Glutamatergic neuron (in vitro differentiated cells): ENCODE measurements around the gene PIM3. TPM values are rescaled to one million over a fixed set of nuclear protein-coding genes. Genes with fewer than 3 reads are reported as not detected.

Experiments
- DNase-seq: peaks from one replicate; pipeline ENCODE4 v3.0.0; 2022
- H3K27ac Mint-ChIP-seq: one replicate; pipeline ENCODE4 v1.8.0; 2020; ENCODE audit warnings: mild to moderate bottlenecking, mixed read lengths, inconsistent platforms; ENCODE audit not compliant: unreplicated experiment
- H3K27me3 Mint-ChIP-seq: one replicate; pipeline ENCODE4 v1.8.0; 2020; ENCODE audit warnings: mild to moderate bottlenecking, moderate library complexity, mixed read lengths, inconsistent platforms; ENCODE audit not compliant: unreplicated experiment
- H3K36me3 Mint-ChIP-seq: one replicate; pipeline ENCODE4 v1.8.0; 2020; ENCODE audit warnings: mild to moderate bottlenecking, mixed read lengths, inconsistent platforms; ENCODE audit not compliant: unreplicated experiment
- H3K4me1 Mint-ChIP-seq: one replicate; pipeline ENCODE4 v1.8.0; 2020; ENCODE audit warnings: mild to moderate bottlenecking, low read depth, mixed read lengths, inconsistent platforms; ENCODE audit not compliant: unreplicated experiment
- H3K4me3 Mint-ChIP-seq: one replicate; pipeline ENCODE4 v1.8.0; 2020; ENCODE audit warnings: mild to moderate bottlenecking, mixed read lengths, inconsistent platforms; ENCODE audit not compliant: unreplicated experiment
- H3K9me3 Mint-ChIP-seq: one replicate; pipeline ENCODE4 v1.8.0; 2020; ENCODE audit warnings: mild to moderate bottlenecking, moderate library complexity, mixed read lengths, inconsistent platforms; ENCODE audit not compliant: unreplicated experiment
- total RNA-seq: library from RNA; stranded (reverse); fragmentation: NEBNext Ultra II Directional; extraction: Animal tissue kit (Norgen Biotek cat#: 25700); gene quantifications from one replicate; pipeline ENCODE4 v1.2.1, GENCODE V29; 2021; ENCODE audit not compliant: unreplicated experiment
- TF ChIP-seq, protein P1 (sequence below): fragments of 200-600 bp; sonication (generic); IDR thresholded peaks from one replicate; pipeline ENCODE4 v1.5.0; 2021; ENCODE audit not compliant: partially characterized antibody, unreplicated experiment

The PIM3 gene
- total RNA-seq, 1 donor from 2014 or later = 32.3 TPM

DNA sequence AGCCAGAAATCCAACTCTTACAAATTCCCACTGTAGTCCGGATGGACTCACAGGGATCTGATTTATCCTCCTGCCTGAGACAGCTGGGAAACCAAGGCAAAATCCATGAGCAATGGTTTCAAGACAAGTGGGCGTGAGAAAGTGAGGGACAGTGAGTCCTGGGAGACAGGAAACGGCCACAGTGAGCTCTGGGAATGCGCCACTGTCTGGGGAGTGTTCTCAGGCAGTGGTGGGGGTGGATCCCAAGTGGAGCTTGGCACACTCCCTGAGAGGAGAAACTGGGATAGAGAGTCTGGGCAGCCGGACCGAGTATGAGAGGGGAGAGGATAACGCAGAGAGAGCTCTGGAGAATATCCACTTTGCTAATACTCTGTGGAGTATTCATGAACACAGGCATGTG, 42.2 kb downstream of the PIM3 start:
- Mint-ChIP-seq H3K4me1 (no peaks in the 10 kb centered on the region), H3K27me3 (peaks cover 15% of the 10 kb centered on the region), H3K36me3 (no peaks in the 10 kb centered on the region), H3K4me3 (no peak overlapping the region), H3K27ac (no peak overlapping the region), H3K9me3 (peaks cover 7% of the 10 kb centered on the region)
- DNase-seq = no peak
- TF ChIP-seq, protein P1, sequence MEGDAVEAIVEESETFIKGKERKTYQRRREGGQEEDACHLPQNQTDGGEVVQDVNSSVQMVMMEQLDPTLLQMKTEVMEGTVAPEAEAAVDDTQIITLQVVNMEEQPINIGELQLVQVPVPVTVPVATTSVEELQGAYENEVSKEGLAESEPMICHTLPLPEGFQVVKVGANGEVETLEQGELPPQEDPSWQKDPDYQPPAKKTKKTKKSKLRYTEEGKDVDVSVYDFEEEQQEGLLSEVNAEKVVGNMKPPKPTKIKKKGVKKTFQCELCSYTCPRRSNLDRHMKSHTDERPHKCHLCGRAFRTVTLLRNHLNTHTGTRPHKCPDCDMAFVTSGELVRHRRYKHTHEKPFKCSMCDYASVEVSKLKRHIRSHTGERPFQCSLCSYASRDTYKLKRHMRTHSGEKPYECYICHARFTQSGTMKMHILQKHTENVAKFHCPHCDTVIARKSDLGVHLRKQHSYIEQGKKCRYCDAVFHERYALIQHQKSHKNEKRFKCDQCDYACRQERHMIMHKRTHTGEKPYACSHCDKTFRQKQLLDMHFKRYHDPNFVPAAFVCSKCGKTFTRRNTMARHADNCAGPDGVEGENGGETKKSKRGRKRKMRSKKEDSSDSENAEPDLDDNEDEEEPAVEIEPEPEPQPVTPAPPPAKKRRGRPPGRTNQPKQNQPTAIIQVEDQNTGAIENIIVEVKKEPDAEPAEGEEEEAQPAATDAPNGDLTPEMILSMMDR = no peak

DNA sequence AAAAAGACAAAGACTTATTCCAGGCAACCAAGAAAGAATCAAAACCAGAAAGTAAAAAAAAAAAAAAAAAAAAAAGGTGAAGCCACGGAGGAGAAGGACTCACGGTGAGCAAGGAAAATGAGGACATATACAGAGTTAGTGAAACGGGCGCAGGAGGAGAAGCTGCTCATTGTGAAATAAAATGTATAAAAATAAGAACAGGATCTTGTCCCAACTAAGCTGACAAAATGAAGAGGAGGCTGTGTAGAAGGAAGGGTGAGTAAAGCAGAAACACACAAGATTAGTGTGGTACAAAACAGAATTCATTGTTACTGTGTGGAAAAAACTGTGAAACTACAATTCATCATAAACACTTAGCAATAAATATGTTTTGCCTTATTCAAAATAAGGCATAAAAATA, 44.3 kb downstream of the PIM3 start:
- H3K4me1 Mint-ChIP-seq = no peaks in the 10 kb centered on the region
- DNase-seq = no peak
- no peak overlapping the region for H3K4me3 Mint-ChIP-seq
- H3K27me3 Mint-ChIP-seq = peaks cover 13% of the 10 kb centered on the region
- no peaks in the 10 kb centered on the region for H3K36me3 Mint-ChIP-seq
- peaks cover 5% of the 10 kb centered on the region for H3K9me3 Mint-ChIP-seq
- TF ChIP-seq, protein P1 = no peak
- no peak overlapping the region for H3K27ac Mint-ChIP-seq

DNA sequence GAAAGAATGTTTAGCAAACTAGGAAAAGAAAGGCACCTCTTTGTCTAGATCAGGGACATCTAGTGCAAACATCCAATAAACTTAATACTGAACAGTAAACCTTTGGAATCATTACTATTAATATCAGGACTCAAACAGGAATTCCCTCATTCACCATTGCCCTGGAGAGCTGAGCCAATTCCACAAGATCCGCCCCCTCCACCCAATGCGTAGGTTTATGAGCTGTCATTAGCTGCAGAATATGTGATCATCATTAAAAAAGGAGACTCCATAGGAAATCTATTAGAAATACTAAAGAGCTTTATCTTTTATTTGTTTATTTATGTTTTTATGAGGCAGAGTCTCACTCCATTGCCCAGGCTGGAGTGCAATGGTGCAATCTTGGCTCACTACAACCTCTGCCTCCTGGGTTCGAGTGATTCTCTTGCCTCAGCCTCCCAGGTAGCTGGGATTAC, 46.5 kb downstream of the PIM3 start:
- no peaks in the 10 kb centered on the region for H3K4me1 Mint-ChIP-seq
- peaks cover 15% of the 10 kb centered on the region for H3K27me3 Mint-ChIP-seq
- H3K9me3 Mint-ChIP-seq = peaks cover 4% of the 10 kb centered on the region
- H3K27ac Mint-ChIP-seq = no peak overlapping the region
- TF ChIP-seq, protein P1 = no peak
- no peak overlapping the region for H3K4me3 Mint-ChIP-seq
- no peak for DNase-seq
- no peaks in the 10 kb centered on the region for H3K36me3 Mint-ChIP-seq

DNA sequence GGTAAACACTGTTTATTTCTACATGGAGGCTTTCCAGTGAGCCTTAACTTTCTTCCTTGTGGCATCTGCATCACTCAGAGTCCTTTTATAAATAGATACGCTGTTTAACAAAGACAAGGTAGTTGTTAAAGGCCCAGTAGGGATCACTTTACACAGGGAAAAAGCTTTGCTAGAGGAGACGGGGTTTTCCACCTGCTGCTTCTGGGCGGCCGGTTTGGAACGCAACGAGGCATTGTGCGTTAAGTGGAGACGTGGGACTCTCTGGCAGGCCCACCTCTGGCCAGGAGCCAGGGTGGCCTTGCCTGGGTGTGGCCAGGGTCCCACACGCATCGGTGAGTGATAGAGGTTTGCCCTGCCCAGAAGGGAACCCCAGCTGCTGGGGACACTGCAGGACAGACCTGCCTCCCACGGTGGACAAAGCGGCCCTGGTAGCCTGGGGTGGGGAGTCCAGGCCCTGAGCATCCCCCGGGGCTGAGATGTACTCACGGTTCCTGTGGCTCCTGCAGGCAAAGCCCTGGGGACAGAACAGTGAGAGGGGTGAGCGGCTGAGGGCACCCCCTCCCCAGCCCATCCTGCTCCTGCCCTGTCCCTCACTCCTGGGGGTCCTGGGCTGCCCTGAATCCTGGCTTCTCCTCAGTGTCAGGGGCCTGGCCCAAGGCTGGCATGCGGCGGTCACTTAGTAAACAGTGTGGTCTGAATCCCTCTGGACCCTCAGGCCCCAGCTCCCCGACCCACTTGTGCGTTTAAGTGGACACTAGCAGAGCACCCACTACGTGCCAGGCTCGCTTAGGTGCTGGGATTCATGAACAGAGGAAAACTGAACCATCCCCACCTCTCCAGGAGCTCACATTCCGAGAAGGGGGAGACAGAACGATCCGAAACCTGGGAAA, 47.8 kb downstream of the PIM3 start:
- Mint-ChIP-seq H3K27ac (no peak overlapping the region), H3K4me1 (no peaks in the 10 kb centered on the region), H3K9me3 (peaks cover 1% of the 10 kb centered on the region), H3K27me3 (peaks cover 13% of the 10 kb centered on the region), H3K4me3 (no peak overlapping the region), H3K36me3 (no peaks in the 10 kb centered on the region)
- DNase-seq = no peak
- TF ChIP-seq, protein P1 = no peak

DNA sequence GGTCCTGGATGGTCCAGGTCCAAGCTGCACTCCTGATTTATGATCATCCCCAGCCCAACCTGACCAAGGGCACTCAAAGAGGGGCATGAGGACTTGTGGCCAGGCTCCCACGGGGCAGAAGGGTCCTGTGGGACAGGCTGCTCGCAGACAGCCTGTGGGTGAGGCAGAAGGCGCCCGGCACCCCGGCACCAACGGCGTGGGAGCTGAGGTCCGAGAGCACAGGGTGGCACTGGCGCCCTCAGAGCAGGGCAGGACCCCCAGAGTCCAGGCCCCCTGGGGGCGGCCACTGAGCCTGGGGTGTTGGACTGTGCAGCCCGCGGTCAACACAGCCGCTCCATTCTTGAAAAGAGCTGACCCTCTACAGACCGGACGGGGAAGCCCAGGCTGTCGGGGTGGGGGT, 48.7 kb downstream of the PIM3 start:
- H3K36me3 Mint-ChIP-seq = no peaks in the 10 kb centered on the region
- no peak overlapping the region for H3K27ac Mint-ChIP-seq
- TF ChIP-seq, protein P1 = no peak
- peaks cover 1% of the 10 kb centered on the region for H3K9me3 Mint-ChIP-seq
- no peak for DNase-seq
- peaks cover 13% of the 10 kb centered on the region for H3K27me3 Mint-ChIP-seq
- H3K4me1 Mint-ChIP-seq = no peaks in the 10 kb centered on the region
- no peak overlapping the region for H3K4me3 Mint-ChIP-seq
